Neural progenitor cell (in vitro differentiated cells): Measurements from ENCODE around the gene THSD4. TPM values are rescaled to one million over a fixed set of nuclear protein-coding genes. Genes with fewer than 3 reads are reported as not detected.

Experiments used
- DNase-seq: peaks from one replicate; pipeline ENCODE4 v3.0.0-alpha.2; 2016; ENCODE audit warnings: low spot score
- H2AFZ ChIP-seq: fragments of 200-600 bp; sonication (generic); replicated peaks from 2 replicates; pipeline ENCODE4 v1.6.1; 2016; ENCODE audit warnings: antibody characterized with exemption
- H3F3A ChIP-seq: fragments of 200-600 bp; sonication (generic); 2 replicates; pipeline ENCODE4 v1.6.1; 2016; ENCODE audit warnings: antibody characterized with exemption, low read depth
- H3K27ac ChIP-seq: fragments of 200-600 bp; sonication (generic); 2 replicates; pipeline ENCODE4 v1.5.1; 2016; ENCODE audit warnings: mild to moderate bottlenecking
- H3K27me3 ChIP-seq: fragments of 200-600 bp; sonication (generic); 2 replicates; pipeline ENCODE4 v1.6.1; 2016; ENCODE audit warnings: mild to moderate bottlenecking, moderate library complexity
- H3K36me3 ChIP-seq: fragments of 200-600 bp; sonication (generic); 2 replicates; pipeline ENCODE4 v1.5.1; 2016
- H3K4me1 ChIP-seq: fragments of 200-600 bp; sonication (generic); 2 replicates; pipeline ENCODE4 v1.6.1; 2016; ENCODE audit warnings: mixed run types
- H3K4me2 ChIP-seq: fragments of 200-600 bp; sonication (generic); 2 replicates; pipeline ENCODE4 v1.6.1; 2016
- H3K4me3 ChIP-seq: fragments of 200-600 bp; sonication (generic); 2 replicates; pipeline ENCODE4 v1.5.1; 2016
- H3K79me2 ChIP-seq: fragments of 200-600 bp; sonication (generic); 2 replicates; pipeline ENCODE4 v1.6.1; 2016; ENCODE audit warnings: low read depth
- H3K9ac ChIP-seq: fragments of 200-600 bp; sonication (generic); 2 replicates; pipeline ENCODE4 v1.6.1; 2016
- H3K9me3 ChIP-seq: fragments of 200-600 bp; sonication (generic); 2 replicates; pipeline ENCODE4 v1.5.1; 2016; ENCODE audit warnings: low read depth
- H4K20me1 ChIP-seq: fragments of 200-600 bp; sonication (generic); 2 replicates; pipeline ENCODE4 v1.6.1; 2016; ENCODE audit warnings: low read depth
- H3K27ac Mint-ChIP-seq: 3 replicates; pipeline ENCODE4 v1.8.0; 2021; ENCODE audit warnings: mixed read lengths
- H3K27me3 Mint-ChIP-seq: 2 replicates; pipeline ENCODE4 v1.8.0; 2022; ENCODE audit warnings: low read depth, mild to moderate bottlenecking, inconsistent platforms, moderate library complexity, mixed read lengths; ENCODE audit not compliant: insufficient read depth
- H3K36me3 Mint-ChIP-seq: 3 replicates; pipeline ENCODE4 v1.8.0; 2021; ENCODE audit warnings: mixed read lengths
- H3K4me1 Mint-ChIP-seq: 3 replicates; pipeline ENCODE4 v1.8.0; 2021; ENCODE audit warnings: mixed read lengths
- H3K4me3 Mint-ChIP-seq: 3 replicates; pipeline ENCODE4 v1.8.0; 2021; ENCODE audit warnings: mild to moderate bottlenecking, moderate library complexity, mixed read lengths
- H3K9me3 Mint-ChIP-seq: 3 replicates; pipeline ENCODE4 v1.8.0; 2020; ENCODE audit warnings: mixed read lengths
- EZH2 ChIP-seq: fragments of 200-600 bp; sonication (generic); IDR thresholded peaks from 2 replicates; pipeline ENCODE4 v1.6.1; 2017; ENCODE audit warnings: antibody characterized with exemption, mild to moderate bottlenecking, moderate library complexity
- EZH2phosphoT487 ChIP-seq: fragments of 200-600 bp; sonication (generic); IDR thresholded peaks from 2 replicates; pipeline ENCODE4 v1.6.1; 2017; ENCODE audit warnings: antibody characterized with exemption
- total RNA-seq: library from RNA; depleted of rRNA; stranded (reverse); fragments of >200 nt; gene quantifications from 2 replicates; pipeline ENCODE4 v1.2.3, GENCODE V29; 2015; ENCODE audit warnings: low replicate concordance
- TF ChIP-seq, protein P1 (sequence below): fragments of 200-600 bp; sonication (generic); IDR thresholded peaks from 2 replicates; pipeline ENCODE4 v1.5.1; 2017; ENCODE audit warnings: antibody characterized with exemption, mild to moderate bottlenecking

The THSD4 gene
- total RNA-seq, 1 donor from 2014 or later = 2.4 TPM

DNA sequence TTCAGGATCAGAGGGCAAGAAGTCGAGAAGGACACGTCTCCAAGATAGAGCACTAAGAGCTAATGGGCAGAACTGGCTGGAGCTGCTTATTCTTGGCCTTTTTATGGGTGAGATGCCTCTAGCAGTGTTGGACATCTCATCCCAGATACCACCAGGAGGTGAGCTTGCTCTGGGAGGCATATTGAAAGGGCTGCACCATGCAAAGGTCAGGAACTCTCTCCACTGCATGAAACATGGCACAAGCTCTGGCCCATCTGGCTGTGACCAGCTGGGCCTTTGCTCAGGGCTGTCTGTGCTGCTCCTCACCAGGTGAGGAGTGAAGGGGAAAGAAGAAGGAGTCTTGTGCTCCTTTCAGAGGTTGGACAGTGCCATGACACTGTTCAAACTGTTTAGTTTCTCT lies 188.7 kb downstream of the THSD4 start:
- peaks cover 13% of the 10 kb centered on the region for H3K4me1 Mint-ChIP-seq
- Histone ChIP-seq H3F3A (no peaks in the 10 kb centered on the region), H2AFZ (no peak overlapping the region), H3K9me3 (no peaks in the 10 kb centered on the region), H3K4me3 (no peak overlapping the region), H3K36me3 (no peaks in the 10 kb centered on the region), H3K27ac (no peak overlapping the region), H3K4me1 (no peaks in the 10 kb centered on the region), H4K20me1 (no peaks in the 10 kb centered on the region), H3K27me3 (no peaks in the 10 kb centered on the region), H3K9ac (no peak overlapping the region), H3K4me2 (no peak overlapping the region), H3K79me2 (no peaks in the 10 kb centered on the region)
- peaks cover 5% of the 10 kb centered on the region for H3K27me3 Mint-ChIP-seq
- DNase-seq = no peak
- H3K4me3 Mint-ChIP-seq = no peak overlapping the region
- H3K36me3 Mint-ChIP-seq = no peaks in the 10 kb centered on the region
- H3K27ac Mint-ChIP-seq = no peak overlapping the region
- H3K9me3 Mint-ChIP-seq = no peaks in the 10 kb centered on the region
- no peak for TF ChIP-seq EZH2
- TF ChIP-seq EZH2phosphoT487 = no peak
- TF ChIP-seq, protein P1, sequence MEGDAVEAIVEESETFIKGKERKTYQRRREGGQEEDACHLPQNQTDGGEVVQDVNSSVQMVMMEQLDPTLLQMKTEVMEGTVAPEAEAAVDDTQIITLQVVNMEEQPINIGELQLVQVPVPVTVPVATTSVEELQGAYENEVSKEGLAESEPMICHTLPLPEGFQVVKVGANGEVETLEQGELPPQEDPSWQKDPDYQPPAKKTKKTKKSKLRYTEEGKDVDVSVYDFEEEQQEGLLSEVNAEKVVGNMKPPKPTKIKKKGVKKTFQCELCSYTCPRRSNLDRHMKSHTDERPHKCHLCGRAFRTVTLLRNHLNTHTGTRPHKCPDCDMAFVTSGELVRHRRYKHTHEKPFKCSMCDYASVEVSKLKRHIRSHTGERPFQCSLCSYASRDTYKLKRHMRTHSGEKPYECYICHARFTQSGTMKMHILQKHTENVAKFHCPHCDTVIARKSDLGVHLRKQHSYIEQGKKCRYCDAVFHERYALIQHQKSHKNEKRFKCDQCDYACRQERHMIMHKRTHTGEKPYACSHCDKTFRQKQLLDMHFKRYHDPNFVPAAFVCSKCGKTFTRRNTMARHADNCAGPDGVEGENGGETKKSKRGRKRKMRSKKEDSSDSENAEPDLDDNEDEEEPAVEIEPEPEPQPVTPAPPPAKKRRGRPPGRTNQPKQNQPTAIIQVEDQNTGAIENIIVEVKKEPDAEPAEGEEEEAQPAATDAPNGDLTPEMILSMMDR = no peak

DNA sequence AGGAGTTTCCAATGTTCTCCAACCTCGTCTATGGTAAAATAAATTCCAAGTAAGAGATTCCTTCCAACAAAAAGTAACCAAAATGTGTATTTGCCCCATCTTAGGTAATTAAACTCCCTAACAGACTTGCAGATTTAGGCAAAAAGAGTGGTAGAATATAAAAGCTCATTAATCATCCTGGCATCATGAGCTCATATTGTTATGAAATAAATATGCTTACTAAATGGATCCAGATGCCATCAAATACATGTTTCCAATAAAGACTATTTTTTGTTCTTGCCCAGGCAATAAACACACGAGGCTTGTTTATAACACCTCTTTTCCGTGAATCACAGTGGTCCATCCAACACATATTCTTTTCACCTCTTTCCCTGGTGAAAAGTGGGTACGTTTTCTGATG lies 189.4 kb downstream of the THSD4 start:
- DNase-seq = no peak
- Histone ChIP-seq H3K36me3 (no peaks in the 10 kb centered on the region), H3K4me2 (no peak overlapping the region), H3F3A (no peaks in the 10 kb centered on the region), H3K4me3 (no peak overlapping the region), H3K27me3 (no peaks in the 10 kb centered on the region), H3K9me3 (no peaks in the 10 kb centered on the region), H3K79me2 (no peaks in the 10 kb centered on the region), H3K27ac (no peak overlapping the region), H3K9ac (no peak overlapping the region), H3K4me1 (no peaks in the 10 kb centered on the region), H4K20me1 (no peaks in the 10 kb centered on the region), H2AFZ (no peak overlapping the region)
- Mint-ChIP-seq H3K9me3 (peaks cover 3% of the 10 kb centered on the region), H3K4me3 (no peak overlapping the region), H3K36me3 (no peaks in the 10 kb centered on the region), H3K4me1 (peaks cover 9% of the 10 kb centered on the region), H3K27me3 (peaks cover 5% of the 10 kb centered on the region), H3K27ac (no peak overlapping the region)
- TF ChIP-seq, protein P1 = no peak
- TF ChIP-seq EZH2phosphoT487 (no peak), EZH2 (no peak)

GRCh38 chr15:71306538-71306937 lies 191.3 kb downstream of the THSD4 start:
- Histone ChIP-seq H3K4me3 (no peak overlapping the region), H3K4me1 (peaks cover 7% of the 10 kb centered on the region), H3F3A (peaks cover 9% of the 10 kb centered on the region), H2AFZ (no peak overlapping the region), H3K79me2 (no peaks in the 10 kb centered on the region), H3K36me3 (no peaks in the 10 kb centered on the region), H3K27me3 (peaks cover 10% of the 10 kb centered on the region), H3K27ac (no peak overlapping the region), H4K20me1 (no peaks in the 10 kb centered on the region), H3K9me3 (no peaks in the 10 kb centered on the region), H3K9ac (no peak overlapping the region), H3K4me2 (no peak overlapping the region)
- peaks cover 5% of the 10 kb centered on the region for H3K27me3 Mint-ChIP-seq
- no peak for DNase-seq
- peaks cover 15% of the 10 kb centered on the region for H3K4me1 Mint-ChIP-seq
- H3K36me3 Mint-ChIP-seq = no peaks in the 10 kb centered on the region
- no peak for TF ChIP-seq EZH2phosphoT487
- TF ChIP-seq, protein P1 = no peak
- no peak for TF ChIP-seq EZH2
- H3K27ac Mint-ChIP-seq = no peak overlapping the region
- peaks cover 5% of the 10 kb centered on the region for H3K9me3 Mint-ChIP-seq
- H3K4me3 Mint-ChIP-seq = no peak overlapping the region
